ENCODE data around the gene KCND3.
A peak's percentile ranks its signal among the peaks of the same experiment; 100 is the strongest.

KCND3 gene

DNA sequence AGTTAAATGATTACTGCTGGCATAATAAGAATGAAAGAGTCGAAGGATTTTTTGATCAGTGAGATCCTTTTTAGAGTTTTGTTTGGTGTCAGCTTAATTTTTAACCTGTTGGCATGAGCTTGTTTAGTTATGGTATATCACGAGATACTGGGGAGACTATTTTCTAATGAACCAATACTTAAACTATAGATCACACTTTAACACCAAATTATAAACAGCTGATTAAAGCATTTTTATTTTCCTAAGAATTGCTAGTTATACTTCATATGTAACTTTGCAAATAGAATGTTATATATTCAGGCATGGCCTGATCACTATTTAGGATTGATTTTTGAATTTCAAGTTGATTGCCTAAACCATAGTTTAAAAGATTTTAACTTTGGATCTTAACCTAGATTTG lies 227.8 kb downstream of the KCND3 start:
- TF ChIP-seq, protein P1, sequence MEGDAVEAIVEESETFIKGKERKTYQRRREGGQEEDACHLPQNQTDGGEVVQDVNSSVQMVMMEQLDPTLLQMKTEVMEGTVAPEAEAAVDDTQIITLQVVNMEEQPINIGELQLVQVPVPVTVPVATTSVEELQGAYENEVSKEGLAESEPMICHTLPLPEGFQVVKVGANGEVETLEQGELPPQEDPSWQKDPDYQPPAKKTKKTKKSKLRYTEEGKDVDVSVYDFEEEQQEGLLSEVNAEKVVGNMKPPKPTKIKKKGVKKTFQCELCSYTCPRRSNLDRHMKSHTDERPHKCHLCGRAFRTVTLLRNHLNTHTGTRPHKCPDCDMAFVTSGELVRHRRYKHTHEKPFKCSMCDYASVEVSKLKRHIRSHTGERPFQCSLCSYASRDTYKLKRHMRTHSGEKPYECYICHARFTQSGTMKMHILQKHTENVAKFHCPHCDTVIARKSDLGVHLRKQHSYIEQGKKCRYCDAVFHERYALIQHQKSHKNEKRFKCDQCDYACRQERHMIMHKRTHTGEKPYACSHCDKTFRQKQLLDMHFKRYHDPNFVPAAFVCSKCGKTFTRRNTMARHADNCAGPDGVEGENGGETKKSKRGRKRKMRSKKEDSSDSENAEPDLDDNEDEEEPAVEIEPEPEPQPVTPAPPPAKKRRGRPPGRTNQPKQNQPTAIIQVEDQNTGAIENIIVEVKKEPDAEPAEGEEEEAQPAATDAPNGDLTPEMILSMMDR (IDR thresholded peaks at IDR 0.05; ENCODE audit: low read length, missing control alignments), result no peak
- no peak for DNase-seq (ENCODE audit: low read depth)
- H3K4me3 ChIP-seq (replicated peaks; ENCODE audit: low read depth, low read length), result no peak overlapping the region

DNA sequence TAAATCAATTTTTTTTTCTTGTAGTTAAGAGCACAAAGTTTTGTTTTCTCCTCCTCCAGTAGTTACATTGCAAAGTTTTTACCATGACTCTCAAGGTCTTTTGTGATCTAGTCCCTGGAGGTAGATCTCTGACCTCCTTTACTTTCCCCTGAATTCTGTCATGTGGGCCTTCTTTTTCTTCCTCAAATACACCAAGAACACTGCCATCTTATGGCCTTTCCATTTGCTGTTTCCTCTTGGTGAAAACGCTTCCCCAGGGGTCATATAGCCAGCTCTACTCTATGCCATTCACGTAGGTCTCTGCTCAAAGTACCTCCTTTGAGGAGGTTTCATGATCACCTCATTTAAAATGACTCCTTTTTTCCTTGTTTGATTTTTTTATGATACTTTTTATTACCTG lies 231.1 kb downstream of the KCND3 start:
- TF ChIP-seq, protein P1 (IDR thresholded peaks at IDR 0.05; ENCODE audit: low read length, missing control alignments), result peak; percentile 18
- DNase-seq (ENCODE audit: low read depth), result no peak
- H3K4me3 ChIP-seq (replicated peaks; ENCODE audit: low read depth, low read length), result no peak overlapping the region

DNA sequence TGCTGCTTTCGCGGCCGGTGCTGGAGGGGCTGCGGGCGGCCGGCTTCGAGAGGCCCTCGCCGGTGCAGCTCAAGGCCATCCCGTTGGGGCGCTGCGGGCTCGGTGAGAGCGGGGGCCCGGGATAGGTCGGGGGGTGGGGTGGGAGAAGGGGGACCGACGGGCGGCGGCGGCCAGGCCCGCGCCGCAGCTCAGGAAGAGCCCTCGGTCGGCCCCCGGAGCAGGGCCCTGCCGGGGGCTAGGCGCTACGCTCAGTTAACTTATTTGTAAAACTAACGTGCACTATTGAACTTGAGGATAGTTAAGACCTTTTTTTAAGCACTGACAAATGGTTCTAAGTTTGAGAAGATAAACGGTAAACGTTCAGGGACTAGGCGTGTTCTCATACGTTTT lies 233.3 kb downstream of the KCND3 start:
- TF ChIP-seq, protein P1 (IDR thresholded peaks at IDR 0.05; ENCODE audit: low read length, missing control alignments), result no peak
- DNase-seq (ENCODE audit: low read depth), result no peak
- peak overlapping the region; percentile 94 for H3K4me3 ChIP-seq (replicated peaks; ENCODE audit: low read depth, low read length)

DNA sequence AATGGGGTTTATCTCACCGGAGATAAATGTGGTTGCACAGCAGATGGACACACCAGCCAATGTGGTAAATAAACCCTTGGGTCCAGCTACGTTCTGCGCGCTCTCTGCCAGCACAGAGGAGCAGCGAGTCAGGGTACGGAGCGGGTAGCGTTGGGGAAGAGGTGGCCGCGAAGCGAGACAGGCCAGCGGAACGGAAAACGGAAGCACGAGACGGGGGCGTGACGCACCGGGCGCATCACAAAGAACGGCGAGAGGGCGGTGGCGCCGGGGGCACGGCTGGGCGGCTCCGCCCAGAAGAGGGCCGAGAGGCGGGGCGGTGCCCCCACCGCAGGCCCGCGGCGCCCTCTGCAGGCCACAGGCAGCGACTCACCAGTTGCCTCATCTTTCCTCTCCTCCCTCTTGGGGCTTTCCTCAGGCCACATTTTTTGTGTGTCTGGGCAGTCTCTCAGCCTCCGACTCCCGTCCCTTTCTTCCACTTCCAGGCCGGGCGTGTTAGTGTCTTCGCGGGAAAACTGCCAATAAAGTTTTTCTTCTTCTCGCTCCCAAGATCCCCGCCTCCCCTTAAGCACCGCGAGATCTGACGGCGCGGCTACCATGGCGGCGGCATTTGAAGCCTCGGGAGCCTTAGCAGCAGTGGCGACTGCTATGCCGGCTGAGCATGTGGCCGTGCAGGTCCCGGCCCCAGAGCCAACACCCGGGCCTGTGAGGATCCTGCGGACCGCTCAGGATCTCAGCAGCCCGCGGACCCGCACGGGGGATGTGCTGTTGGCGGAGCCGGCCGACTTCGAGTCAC lies 233.9 kb downstream of the KCND3 start, which contains the start of gene DDX20:
DDX20 (plus strand) TSS at position 571 of the 793 bp plus-strand sequence; CDS start at position 595, 24 bp downstream.
- H3K4me3 ChIP-seq (replicated peaks; ENCODE audit: low read depth, low read length), result peak within 1 kb of the TSS; percentile 94
- DNase-seq (ENCODE audit: low read depth), result peak; percentile 98
- TF ChIP-seq, protein P1 (IDR thresholded peaks at IDR 0.05; ENCODE audit: low read length, missing control alignments), result peak; percentile 61

DNA sequence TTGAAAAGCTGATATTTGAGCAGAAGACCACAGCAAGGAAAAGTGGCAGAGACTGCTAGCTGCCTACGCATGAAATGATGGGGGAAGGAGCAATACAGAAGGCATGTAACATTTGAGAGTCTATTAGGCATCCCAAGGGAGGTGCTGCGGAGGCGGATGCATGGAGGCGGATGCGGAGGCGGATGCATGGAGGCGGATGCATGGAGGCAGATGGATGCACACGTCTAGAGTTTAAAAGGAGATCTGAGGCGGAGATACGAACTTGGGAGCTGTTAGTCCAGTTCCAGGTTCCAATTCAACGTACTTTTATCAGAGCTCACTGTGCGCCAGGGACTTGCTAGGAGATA lies 234.5 kb downstream of the KCND3 start:
- TF ChIP-seq, protein P1 (IDR thresholded peaks at IDR 0.05; ENCODE audit: low read length, missing control alignments), result no peak
- peak; percentile 73 for DNase-seq (ENCODE audit: low read depth)
- peak overlapping the region; percentile 94 for H3K4me3 ChIP-seq (replicated peaks; ENCODE audit: low read depth, low read length)

DNA sequence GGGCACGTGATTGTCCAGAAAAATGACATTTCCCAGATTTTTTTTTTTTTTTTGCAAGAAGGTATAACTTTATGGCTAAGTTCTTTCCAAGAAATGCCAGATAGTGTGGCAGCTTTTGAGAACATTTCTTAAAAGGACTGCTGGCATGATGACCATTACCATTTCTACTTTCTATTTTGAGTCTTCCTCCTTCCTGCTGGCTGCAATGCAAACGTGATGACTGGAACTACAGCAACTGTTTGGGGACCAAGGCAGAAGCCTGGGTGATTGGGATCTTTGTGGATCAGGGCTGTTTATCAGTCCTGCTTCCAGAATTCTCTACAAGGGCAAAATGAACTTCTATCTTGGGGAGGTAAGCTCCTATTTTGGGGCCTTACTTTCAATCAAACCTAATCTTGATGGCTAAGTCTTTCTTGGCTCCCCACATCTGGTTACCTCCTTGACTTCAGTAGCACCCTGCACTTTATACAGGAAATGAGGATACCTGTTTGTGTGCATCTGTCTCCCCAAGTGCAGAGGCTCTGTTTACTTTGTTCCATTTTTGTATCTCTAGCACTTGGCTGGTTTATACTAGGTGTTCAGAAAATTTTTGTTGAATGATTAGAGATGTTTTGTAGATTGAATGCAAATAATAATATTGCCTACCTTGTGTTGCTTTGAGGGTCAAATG lies 237.4 kb downstream of the KCND3 start:
- TF ChIP-seq, protein P1 (IDR thresholded peaks at IDR 0.05; ENCODE audit: low read length, missing control alignments), result no peak
- no peak overlapping the region for H3K4me3 ChIP-seq (replicated peaks; ENCODE audit: low read depth, low read length)
- DNase-seq (ENCODE audit: low read depth), result no peak
